Pancreas (tissue), 10 donors: ENCODE results near the gene CHMP1A. TPM values are rescaled to one million over a fixed set of nuclear protein-coding genes. Genes with fewer than 3 reads are reported as not detected.

Source experiments
- ATAC-seq, 4 donors: fragments of 200-7000 bp; cut with Tn5 transposase; one replicate each; pipeline versions ENCODE4 v1.8.0 to v1.9.1; 2020; ENCODE audit warnings: mild to moderate bottlenecking in 4 of 4, moderate library complexity in 4 of 4
- DNase-seq, 6 donors: peaks; one replicate each; pipeline ENCODE4 v3.0.0-alpha.2; 2020
- FAIRE-seq: peaks from 2 replicates; lab custom pipeline; 2012; peaks lifted over from hg19 to GRCh38; lab: Jason Lieb, UNC
- H3K27ac ChIP-seq, 4 donors: fragments of 200-600 bp; sonication (generic); 1 replicate in 3 of 4; 2 replicates in 1 of 4; pipeline versions ENCODE4 v1.5.0 to v1.8.0; 2020
- H3K27me3 ChIP-seq, 4 donors: fragments of 200-600 bp; one replicate each; pipeline ENCODE4 v1.8.0; 2021
- H3K36me3 ChIP-seq, 3 donors: fragments of 200-600 bp; sonication (generic) in 1 of 3; one replicate each; pipeline versions ENCODE4 v1.5.0 to v1.8.0; 2020 to 2021
- H3K4me1 ChIP-seq, 3 donors: fragments of 200-600 bp; one replicate each; pipeline ENCODE4 v1.8.0; 2021
- H3K4me3 ChIP-seq, 4 donors: fragments of 200-600 bp; sonication (generic) in 2 of 4; one replicate each; pipeline versions ENCODE4 v1.5.0 to v1.8.0; 2020 to 2021
- H3K9me3 ChIP-seq, 4 donors: fragments of 200-600 bp; one replicate each; pipeline ENCODE4 v1.8.0; 2021
- WGBS, 2 donors: extraction: QIAGEN DNeasy Blood & Tissue Kit; methylation state at CpG; one replicate each; pipeline ENCODE4 v1.1.7; 2013; 5-methylcytosine and 5-hydroxymethylcytosine counted together
- intact Hi-C, 3 donors: fragments of 100-400 bp; cut with DNase I; formaldehyde crosslinking; loops; one replicate each; pipeline versions ENCODE4 v1.11.1 to v1.14.2; 2022
- polyA plus RNA-seq, 2 donors: library from polyadenylated mRNA; stranded (reverse); fragments of 200-250 nt; gene quantifications; one replicate each; pipeline ENCODE4 v1.2.3, GENCODE V29; 2013
- total RNA-seq, 6 donors: library from RNA; stranded (reverse); fragmentation: NEBNext Ultra II Directional in 4 of 6; extraction: Animal tissue kit (Norgen Biotek cat#: 25700) in 4 of 6; gene quantifications; one replicate each; pipeline versions ENCODE4 v1.2.1 to v1.2.4, GENCODE V29; 2021 to 2023
- TF ChIP-seq, protein P1 (sequence below), 4 donors: fragments of 200-600 bp; sonication (generic) in 3 of 4; IDR thresholded peaks; one replicate each; pipeline versions ENCODE4 v1.5.0 to v1.8.0; 2021; ENCODE audit warnings: antibody characterized with exemption in 4 of 4
- donor health status: healthy with polysubstance abuse.
- donor health status: DM: no; HTN: no; CAD: no; lungs with moderate emphysema.
- donor health status: DM: no; HTN: no; CAD: no.
- donor health status: control.
- donor health status: control.
- donor health status: Bipolar disorder and iron deficiency.
- donor health status: DM: yes; HTN: yes; CAD: no.
- donor health status: DM: no; HTN: no; CAD: no.
- donor health status: DM: no; HTN: no; CAD: no.
- donor health status: DM: yes; HTN: yes; CAD: no.

Gene CHMP1A
- total RNA-seq (10 to 100 TPM; 27.6 to 54.4 (median 30.6) TPM), polyA plus RNA-seq (10 to 100 TPM; 54.2 to 71.4 TPM)

DNA sequence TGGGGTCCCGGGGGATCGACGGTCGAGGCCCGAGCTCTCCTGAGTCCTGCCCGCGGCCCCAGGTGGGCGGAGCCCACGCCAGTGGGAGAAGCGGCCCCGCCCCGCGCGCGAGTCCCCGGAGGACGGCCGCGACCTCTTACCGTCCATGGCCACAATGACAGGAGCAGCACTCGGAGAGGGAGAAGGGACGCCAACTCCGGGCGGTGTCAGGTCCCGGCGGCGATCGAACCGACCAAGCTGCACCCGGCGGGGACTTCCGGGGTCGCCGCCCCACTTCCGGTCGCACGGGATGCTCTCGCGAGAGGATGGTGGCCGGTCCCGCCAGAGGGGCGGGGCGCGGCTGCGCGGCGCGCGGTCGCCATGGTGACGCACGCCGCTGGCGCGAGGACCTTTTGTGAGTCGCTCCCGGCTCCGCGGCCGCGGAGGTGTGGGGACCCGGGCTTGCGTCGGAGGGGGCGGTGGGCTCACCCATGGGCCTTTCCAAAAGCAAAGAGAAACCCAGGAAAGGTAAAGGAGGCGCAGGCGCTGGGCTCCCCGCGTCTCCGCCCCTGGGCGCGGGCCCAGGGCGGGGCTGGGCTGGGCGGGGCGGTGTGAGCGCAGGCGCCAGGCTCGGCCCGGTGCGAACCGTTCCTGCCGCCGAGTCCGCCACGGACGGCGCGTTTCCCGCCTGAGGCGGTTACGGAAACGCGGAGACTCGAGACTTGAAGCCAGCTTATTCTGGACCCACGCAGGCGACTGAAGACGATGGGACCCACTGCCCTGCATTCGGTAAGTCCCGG lies at the start of gene CHMP1A, which contains the start of gene SPATA33:
Gene CHMP1A (minus strand): TSS at position 267 of the 779 bp plus-strand sequence. CDS start 120 bp downstream, at position 147.
Gene SPATA33 (plus strand): TSS at position 395 of the 779 bp plus-strand sequence. CDS start 76 bp downstream, at position 471.
- peak within 1 kb of the TSS; percentile 81 to 100 (median 98) for H3K4me3 ChIP-seq
- H3K36me3 ChIP-seq: no peaks in the 10 kb centered on the region
- peak within 1 kb of the TSS; percentile 31 to 64 (median 54) for H3K27ac ChIP-seq
- peaks cover 11 to 13% (median 12%) of the 10 kb centered on the region in 3 donors for H3K4me1 ChIP-seq
- TF ChIP-seq, protein P1, sequence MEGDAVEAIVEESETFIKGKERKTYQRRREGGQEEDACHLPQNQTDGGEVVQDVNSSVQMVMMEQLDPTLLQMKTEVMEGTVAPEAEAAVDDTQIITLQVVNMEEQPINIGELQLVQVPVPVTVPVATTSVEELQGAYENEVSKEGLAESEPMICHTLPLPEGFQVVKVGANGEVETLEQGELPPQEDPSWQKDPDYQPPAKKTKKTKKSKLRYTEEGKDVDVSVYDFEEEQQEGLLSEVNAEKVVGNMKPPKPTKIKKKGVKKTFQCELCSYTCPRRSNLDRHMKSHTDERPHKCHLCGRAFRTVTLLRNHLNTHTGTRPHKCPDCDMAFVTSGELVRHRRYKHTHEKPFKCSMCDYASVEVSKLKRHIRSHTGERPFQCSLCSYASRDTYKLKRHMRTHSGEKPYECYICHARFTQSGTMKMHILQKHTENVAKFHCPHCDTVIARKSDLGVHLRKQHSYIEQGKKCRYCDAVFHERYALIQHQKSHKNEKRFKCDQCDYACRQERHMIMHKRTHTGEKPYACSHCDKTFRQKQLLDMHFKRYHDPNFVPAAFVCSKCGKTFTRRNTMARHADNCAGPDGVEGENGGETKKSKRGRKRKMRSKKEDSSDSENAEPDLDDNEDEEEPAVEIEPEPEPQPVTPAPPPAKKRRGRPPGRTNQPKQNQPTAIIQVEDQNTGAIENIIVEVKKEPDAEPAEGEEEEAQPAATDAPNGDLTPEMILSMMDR (IDR thresholded peaks at IDR 0.05): no peak
- 0% methylated on average over 76 to 99 of the region's 99 CpGs for WGBS, 2 donors
- DNase-seq (peak; percentile 86 to 98 (median 94)), ATAC-seq (peak; percentile 95 to 98 (median 98)), FAIRE-seq (no peak)
- H3K27me3 ChIP-seq: no peaks in the 10 kb centered on the region
- intact Hi-C loops: no loop called here
- H3K9me3 ChIP-seq: no peaks in the 10 kb centered on the region

DNA sequence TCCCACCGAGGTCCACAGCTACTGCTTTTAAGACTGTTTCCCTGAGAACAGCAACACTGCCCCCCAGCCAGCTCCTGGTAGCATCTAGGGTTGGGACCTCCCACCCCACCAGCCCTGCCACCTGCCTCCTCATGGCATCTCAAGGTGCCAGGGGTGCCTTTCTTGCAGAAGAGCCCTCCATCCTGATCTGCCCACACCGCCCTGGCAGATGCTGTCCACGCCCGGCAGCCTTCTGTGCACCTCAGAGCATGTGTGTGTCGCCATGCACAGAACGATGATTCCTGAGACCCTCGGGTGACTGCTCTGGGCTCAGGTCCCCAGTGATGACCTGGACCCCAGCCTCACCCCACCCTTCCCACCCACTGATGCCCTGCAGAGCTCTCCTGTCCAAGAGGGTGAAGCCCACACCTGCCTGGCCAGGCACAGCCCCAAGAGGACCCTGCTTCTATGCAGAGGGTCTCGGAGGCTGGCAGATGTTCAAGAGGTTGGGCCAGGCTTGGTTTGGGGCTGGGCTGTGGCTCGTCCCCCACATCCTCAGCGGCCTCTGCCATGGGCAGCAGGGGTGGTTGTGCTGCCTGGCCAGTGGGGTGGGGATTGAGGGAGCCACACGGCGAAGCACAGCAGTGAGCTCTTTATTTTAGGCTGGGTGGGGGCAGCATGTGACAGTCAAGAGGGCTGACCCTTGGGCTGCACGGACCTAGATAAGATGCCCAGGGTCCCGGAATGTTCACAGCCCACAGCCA lies 49.2 kb upstream of the CHMP1A start:
- intact Hi-C loops: loop anchor here in 2 of 3 donors (5.0 kb wide), 1 partner anchor 91 kb away; no protein-coding TSS in a partner anchor
- FAIRE-seq: no peak
- Histone ChIP-seq H3K4me3 (peak overlapping the region in 1 of 4 donors; percentile 38), H3K36me3 (no peaks in the 10 kb centered on the region), H3K27me3 (no peaks in the 10 kb centered on the region), H3K9me3 (no peaks in the 10 kb centered on the region), H3K4me1 (no peaks in the 10 kb centered on the region), H3K27ac (no peak overlapping the region)
- WGBS, 2 donors: 67 to 76% methylated on average over 14 of the region's 14 CpGs
- no peak for DNase-seq
- ATAC-seq: no peak
- TF ChIP-seq, protein P1 (IDR thresholded peaks at IDR 0.05): no peak

DNA sequence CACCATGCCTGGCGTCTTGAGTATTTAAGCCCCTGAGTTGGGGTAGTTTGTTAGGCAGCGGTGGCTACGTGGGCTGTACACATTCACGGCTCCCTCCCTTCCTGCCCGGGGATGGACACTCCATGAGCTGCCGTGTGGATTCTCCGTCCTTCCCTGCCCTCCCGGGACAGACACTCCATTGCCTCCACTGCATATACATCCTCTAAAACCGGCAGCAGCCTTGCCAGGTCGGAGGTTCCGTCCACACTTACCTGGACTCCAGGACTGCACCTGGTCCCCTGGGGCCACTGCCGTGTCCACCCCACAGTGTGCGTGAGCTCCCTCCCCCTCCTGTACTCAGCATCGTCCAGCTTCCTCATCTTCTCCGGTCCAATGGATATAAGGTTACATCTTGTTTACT lies 47.5 kb upstream of the CHMP1A start:
- Histone ChIP-seq H3K9me3 (no peaks in the 10 kb centered on the region), H3K4me1 (peaks cover 0 to 4% (median 0%) of the 10 kb centered on the region in 3 donors), H3K4me3 (no peak overlapping the region), H3K36me3 (no peaks in the 10 kb centered on the region), H3K27me3 (no peaks in the 10 kb centered on the region), H3K27ac (no peak overlapping the region)
- no peak for ATAC-seq
- TF ChIP-seq, protein P1 (IDR thresholded peaks at IDR 0.05): no peak
- DNase-seq: peak in 1 of 6 donors; percentile 53
- FAIRE-seq: no peak
- intact Hi-C loops: loop anchor here in 2 of 3 donors (5.0 kb wide), 1 partner anchor 92 kb away; no protein-coding TSS in a partner anchor
- 62 to 72% methylated on average over 15 of the region's 15 CpGs for WGBS, 2 donors

DNA sequence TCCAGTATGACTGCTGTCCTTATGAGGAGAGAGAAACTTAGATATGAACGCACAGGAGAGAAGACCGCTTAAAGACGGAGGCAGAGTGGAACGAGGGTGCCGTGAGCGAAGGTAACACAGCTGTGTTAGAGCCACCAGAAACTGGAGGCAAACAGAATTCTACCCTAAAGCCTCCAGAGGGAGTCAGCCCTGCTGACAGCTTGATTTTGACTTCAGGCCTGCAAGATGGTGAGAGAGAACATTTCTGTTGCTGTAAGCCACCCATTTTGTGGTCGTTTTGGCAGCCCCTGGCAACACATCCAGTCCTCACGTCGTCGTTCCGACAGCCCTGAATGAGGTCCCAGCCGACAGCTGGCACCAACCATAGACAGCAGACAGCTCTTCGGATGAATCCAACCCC lies 46.8 kb upstream of the CHMP1A start:
- no peaks in the 10 kb centered on the region for H3K27me3 ChIP-seq
- FAIRE-seq (no peak), ATAC-seq (no peak), DNase-seq (no peak)
- WGBS, 2 donors: 72 to 77% methylated on average over 13 of the region's 13 CpGs
- TF ChIP-seq, protein P1 (IDR thresholded peaks at IDR 0.05): no peak
- H3K4me3 ChIP-seq: no peak overlapping the region
- peaks cover 0 to 9% (median 6%) of the 10 kb centered on the region in 3 donors for H3K4me1 ChIP-seq
- no peaks in the 10 kb centered on the region for H3K36me3 ChIP-seq
- intact Hi-C loops: no loop called here
- H3K27ac ChIP-seq: no peak overlapping the region
- H3K9me3 ChIP-seq: no peaks in the 10 kb centered on the region
